ENCODE measurements around the gene PLEKHA7.
A peak's percentile ranks its signal among the peaks of the same experiment; 100 is the strongest.

Gene PLEKHA7

DNA sequence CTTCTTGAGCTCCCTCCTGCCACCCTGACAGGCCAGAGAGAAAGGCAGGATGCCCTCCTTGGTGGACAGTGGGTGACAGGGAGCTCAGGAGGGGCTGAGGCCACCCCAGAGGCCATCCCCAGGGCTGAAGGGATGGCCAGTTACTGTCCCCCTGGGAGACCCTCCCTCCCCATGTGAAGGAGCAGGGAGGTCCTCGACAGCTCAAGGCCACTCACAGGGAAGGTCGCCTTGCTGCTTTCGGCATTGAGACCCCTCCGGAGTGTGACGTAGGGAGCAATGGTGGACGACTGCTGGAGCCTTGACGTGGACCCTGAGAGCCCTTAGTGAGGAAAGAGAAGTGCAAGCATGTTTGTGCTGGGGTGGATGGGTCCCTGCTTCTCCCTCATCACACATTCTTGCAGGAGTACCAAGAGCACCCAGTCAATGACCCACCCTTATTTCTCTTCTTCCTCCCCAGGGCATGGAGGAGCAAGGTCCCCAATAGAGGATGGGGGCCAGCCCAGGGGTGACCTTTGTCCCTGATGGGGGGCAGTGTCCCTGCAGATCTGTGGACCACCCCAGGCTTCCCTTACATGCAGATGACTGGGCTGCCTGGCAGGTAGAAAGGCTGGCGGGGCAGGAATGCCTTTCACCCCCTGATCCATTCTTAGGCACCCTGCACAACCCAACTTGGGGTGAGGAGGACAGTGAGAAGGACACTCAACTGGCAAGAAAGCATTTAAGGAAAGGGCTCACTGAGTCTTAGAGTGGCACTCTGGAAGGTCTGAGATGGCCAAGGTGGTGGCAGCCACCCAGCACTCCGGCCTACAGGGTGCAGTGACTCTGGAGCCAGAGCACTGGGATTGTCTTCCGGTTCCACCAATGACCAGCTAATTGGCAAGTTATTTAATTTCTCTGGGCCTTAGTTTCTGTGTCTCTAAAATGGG is 224.4 kb downstream of the PLEKHA7 start:
- DNase-seq (ENCODE audit: low read depth, low spot score): no peak
- TF ChIP-seq, protein P1, sequence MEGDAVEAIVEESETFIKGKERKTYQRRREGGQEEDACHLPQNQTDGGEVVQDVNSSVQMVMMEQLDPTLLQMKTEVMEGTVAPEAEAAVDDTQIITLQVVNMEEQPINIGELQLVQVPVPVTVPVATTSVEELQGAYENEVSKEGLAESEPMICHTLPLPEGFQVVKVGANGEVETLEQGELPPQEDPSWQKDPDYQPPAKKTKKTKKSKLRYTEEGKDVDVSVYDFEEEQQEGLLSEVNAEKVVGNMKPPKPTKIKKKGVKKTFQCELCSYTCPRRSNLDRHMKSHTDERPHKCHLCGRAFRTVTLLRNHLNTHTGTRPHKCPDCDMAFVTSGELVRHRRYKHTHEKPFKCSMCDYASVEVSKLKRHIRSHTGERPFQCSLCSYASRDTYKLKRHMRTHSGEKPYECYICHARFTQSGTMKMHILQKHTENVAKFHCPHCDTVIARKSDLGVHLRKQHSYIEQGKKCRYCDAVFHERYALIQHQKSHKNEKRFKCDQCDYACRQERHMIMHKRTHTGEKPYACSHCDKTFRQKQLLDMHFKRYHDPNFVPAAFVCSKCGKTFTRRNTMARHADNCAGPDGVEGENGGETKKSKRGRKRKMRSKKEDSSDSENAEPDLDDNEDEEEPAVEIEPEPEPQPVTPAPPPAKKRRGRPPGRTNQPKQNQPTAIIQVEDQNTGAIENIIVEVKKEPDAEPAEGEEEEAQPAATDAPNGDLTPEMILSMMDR (IDR thresholded peaks at IDR 0.05; ENCODE audit: insufficient read depth, low read length, missing control alignments): no peak
- H3K4me3 ChIP-seq (ENCODE audit: low read depth, low read length): no peak overlapping the region
- POLR2A ChIA-PET: no interaction called here
- CTCF ChIA-PET: interaction anchor here (0.6 to 13.4 kb wide), 16 partner anchors 11 to 304 kb away, joined by 3 to 196 read pairs (median 4); no protein-coding TSS in a partner anchor

DNA sequence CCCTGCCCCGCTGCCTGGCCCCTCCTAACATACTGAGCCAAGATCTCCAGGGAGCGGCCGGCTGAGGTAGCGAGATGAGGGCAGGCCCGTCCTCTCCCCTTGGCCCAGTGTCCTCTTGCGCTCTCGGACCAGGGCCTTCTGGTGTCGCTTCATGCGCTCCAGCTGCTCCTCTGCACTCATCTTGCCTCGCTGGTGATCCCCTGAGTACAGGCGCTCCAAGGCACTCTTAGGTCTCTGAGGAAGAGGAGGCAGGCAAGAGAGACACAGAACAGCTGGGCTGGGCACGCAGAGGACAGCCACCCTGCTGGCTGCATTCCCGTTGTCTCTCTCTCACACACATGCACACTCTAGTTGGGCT is 225.2 kb downstream of the PLEKHA7 start:
- CTCF ChIA-PET: interaction anchor here (0.9 to 13.4 kb wide), 20 partner anchors 10 to 305 kb away, joined by 3 to 196 read pairs (median 5); partner anchors contain the start of gene C11orf58
- no peak for DNase-seq (ENCODE audit: low read depth, low spot score)
- no peak overlapping the region for H3K4me3 ChIP-seq (ENCODE audit: low read depth, low read length)
- TF ChIP-seq, protein P1 (IDR thresholded peaks at IDR 0.05; ENCODE audit: insufficient read depth, low read length, missing control alignments): no peak
- POLR2A ChIA-PET: no interaction called here

DNA sequence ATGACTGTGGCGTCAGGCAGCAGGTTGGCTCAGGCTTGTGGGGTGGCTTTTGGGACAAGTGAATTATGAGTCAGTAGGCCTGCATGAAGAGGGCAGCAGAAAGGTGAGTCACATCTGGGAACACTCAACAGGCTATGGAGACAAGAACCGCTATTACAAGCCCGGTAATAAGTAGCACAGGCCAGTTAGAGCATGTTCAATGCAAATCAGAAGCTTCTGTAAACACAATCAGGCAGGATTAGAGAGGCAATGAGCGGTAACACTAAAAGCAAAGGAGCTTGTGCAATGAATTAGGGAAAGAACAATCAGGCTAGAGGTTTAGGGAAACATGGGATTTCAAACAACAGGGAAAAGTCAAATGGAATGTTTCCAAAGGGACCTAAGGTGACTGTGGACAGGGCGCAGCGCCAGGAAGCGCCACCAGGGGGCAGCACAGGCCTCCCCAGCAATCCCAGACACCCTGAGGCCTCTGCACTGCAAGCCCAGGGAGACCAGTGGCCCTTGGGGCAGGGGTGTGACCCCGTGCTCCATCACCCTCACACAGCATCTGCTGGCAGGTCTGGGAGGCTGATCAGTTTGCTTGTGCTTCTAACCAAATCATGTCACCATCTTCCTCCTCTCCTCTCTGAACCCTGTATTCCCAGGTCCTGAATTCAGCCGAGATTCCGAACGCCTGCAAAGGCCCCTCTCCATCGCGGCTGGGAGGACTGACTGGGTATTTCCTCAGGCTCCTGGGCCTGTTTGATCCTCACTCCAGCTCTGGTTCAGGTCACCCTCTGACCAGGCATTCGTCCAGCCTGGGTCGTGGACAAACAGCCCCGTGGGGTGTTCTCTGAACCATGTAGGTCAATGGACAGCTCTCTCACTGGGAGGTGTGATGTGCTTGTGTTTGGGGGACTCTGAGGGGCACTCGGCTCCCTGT is 225.8 kb downstream of the PLEKHA7 start:
- ChIA-PET CTCF (interaction anchor here (0.5 to 13.4 kb wide), 33 partner anchors 8 to 384 kb away, joined by 3 to 196 read pairs (median 4); partner anchors contain the start of gene C11orf58), POLR2A (no interaction called here)
- DNase-seq (ENCODE audit: low read depth, low spot score): no peak
- no peak overlapping the region for H3K4me3 ChIP-seq (ENCODE audit: low read depth, low read length)
- TF ChIP-seq, protein P1 (IDR thresholded peaks at IDR 0.05; ENCODE audit: insufficient read depth, low read length, missing control alignments): peak; percentile 98

DNA sequence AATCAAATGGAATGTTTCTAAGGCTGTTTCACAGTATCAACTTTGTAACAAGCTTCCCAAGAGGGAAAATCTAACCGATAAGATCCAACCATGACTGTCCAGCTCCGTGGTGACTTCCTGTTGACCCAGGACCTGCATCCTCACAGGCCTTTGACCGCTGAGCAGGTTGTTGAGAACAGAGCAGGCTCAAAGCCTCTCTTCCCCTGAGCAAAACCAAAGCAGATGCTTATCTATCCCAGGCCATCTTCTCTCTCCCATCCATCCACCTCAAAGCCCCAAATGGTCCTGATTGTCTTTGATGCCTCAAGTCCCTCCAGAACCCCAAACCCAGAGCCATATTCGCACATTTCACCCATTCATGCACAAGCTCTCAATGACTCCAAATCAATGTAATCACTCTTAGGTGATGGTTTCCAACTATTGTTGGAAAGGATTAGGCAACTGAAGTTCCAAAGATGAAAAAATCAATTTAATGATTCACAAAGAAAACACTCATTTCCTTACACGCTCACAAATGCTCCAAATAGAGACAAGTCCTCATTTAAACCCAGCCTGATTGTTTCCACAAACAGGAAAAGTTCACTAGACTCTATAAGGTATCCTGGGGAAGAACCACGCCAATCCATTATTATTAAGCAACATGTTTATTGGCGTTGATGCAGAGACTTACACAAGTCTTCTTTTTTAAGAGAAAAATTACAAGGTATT is 227.0 kb downstream of the PLEKHA7 start:
- CTCF ChIA-PET: interaction anchor here (0.8 to 13.4 kb wide), 20 partner anchors 8 to 296 kb away, joined by 3 to 196 read pairs (median 9); partner anchors contain the start of gene C11orf58
- TF ChIP-seq, protein P1 (IDR thresholded peaks at IDR 0.05; ENCODE audit: insufficient read depth, low read length, missing control alignments): no peak
- DNase-seq (ENCODE audit: low read depth, low spot score): no peak
- no peak overlapping the region for H3K4me3 ChIP-seq (ENCODE audit: low read depth, low read length)
- POLR2A ChIA-PET: no interaction called here

DNA sequence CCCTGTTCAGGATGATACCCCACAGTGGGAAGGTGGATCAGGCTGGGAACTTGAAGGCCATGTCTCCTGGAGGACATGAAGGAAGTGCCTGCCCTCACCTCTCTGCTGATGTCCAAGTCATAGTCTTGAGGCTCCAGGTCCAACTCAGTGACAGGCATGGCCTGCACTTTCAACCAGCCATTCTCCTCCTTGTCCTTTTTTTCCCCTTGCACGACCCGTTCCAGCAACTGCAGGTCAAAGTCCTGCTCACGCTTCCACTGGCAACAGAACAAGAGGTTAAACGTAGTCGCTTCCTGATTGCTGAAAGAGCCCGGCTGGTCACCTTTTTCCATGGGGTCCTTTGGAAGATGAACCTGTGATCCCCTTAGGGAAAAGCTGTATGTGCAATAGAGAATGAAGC is 228.1 kb downstream of the PLEKHA7 start:
- no peak overlapping the region for H3K4me3 ChIP-seq (ENCODE audit: low read depth, low read length)
- no peak for DNase-seq (ENCODE audit: low read depth, low spot score)
- TF ChIP-seq, protein P1 (IDR thresholded peaks at IDR 0.05; ENCODE audit: insufficient read depth, low read length, missing control alignments): no peak
- ChIA-PET POLR2A (no interaction called here), CTCF (interaction anchor here (0.6 to 13.4 kb wide), 28 partner anchors 7 to 1458 kb away, joined by 3 to 196 read pairs (median 8); partner anchors contain the start of gene C11orf58)
